HepG2 (cell line): ENCODE data around the gene AAGAB. TPM values are rescaled to one million over a fixed set of nuclear protein-coding genes. Genes with fewer than 3 reads are reported as not detected.

ENCODE experiments used
- ATAC-seq: fragments of 200-7000 bp; cut with Tn5 transposase; 3 replicates; pipeline ENCODE4 v1.9.1; 2020; ENCODE audit warnings: mild to moderate bottlenecking, moderate library complexity
- BruUV-seq: library from RNA; stranded (reverse); fragments of 400-500 nt; replicated peaks from 2 replicates; lab custom pipeline; 2021; lab: Mats Ljungman, UMichigan
- CTCF ChIA-PET: fragments of 300-600 bp; formaldehyde crosslinking; extraction: SDS; loops from one replicate; lab custom pipeline; 2021; ENCODE audit warnings: low total read pairs, inconsistent platforms, low intra/inter-chr PET ratio; lab: Yijun Ruan, JAX
- POLR2A ChIA-PET: fragments of 350-600 bp; sonication (Branson Sonifier 250); formaldehyde crosslinking; loops from one replicate; lab custom pipeline; 2020; ENCODE audit warnings: antibody characterized with exemption, inconsistent platforms; lab: Yijun Ruan, JAX
- DNase-seq: peaks from one replicate; pipeline ENCODE4 v3.0.0-alpha.2; 2015; ENCODE audit warnings: low spot score
- FAIRE-seq: peaks from 3 replicates; lab custom pipeline; 2011; peaks lifted over from hg19 to GRCh38; lab: Jason Lieb, UNC
- H2AFZ ChIP-seq: one replicate; pipeline ENCODE4 v1.6.1; 2011; ENCODE audit warnings: low read length, inconsistent platforms
- H3K27ac ChIP-seq: fragments of 300-600 bp; 3 replicates; pipeline ENCODE4 v1.8.0; 2011; ENCODE audit warnings: mixed run types, mild to moderate bottlenecking, mixed read lengths, low read length, inconsistent platforms; ENCODE audit not compliant: insufficient read depth; ENCODE audit errors: extremely low read length
- H3K27me3 ChIP-seq, 2 experiments: fragments of 200-600 bp in 1 of 2; 2 replicates in 1 of 2; 3 replicates in 1 of 2; pipeline versions ENCODE4 v1.6.0 to v1.8.0; 2011; ENCODE audit warnings: low read length in 2 of 2, mild to moderate bottlenecking in 2 of 2, moderate library complexity in 2 of 2, inconsistent platforms in 1 of 2; ENCODE audit not compliant: insufficient read depth in 2 of 2, control insufficient read depth in 1 of 2
- H3K36me3 ChIP-seq, 2 experiments: fragments of 200-600 bp in 1 of 2; replicated peaks in 1 of 2; 2 replicates in 1 of 2; 3 replicates in 1 of 2; pipeline versions ENCODE4 v1.5.1 to v1.8.0; 2011; ENCODE audit warnings: low read length in 2 of 2, inconsistent platforms in 1 of 2; ENCODE audit not compliant: insufficient read depth in 2 of 2, control insufficient read depth in 1 of 2
- H3K4me1 ChIP-seq: 2 replicates; pipeline ENCODE4 v1.5.1; 2012; ENCODE audit warnings: low read length, inconsistent platforms; ENCODE audit not compliant: insufficient read depth
- H3K4me2 ChIP-seq: 2 replicates; pipeline ENCODE4 v1.6.0; 2011; ENCODE audit warnings: low read depth, low read length, inconsistent platforms
- H3K4me3 ChIP-seq, 3 experiments: fragments of 200-600 bp in 1 of 3; sonication (generic), shearing (Covaris generic) in 1 of 3; replicated peaks in 1 of 3; 2 replicates each; pipeline ENCODE4 v1.5.1; 2011 to 2016; ENCODE audit warnings: low read length in 3 of 3, inconsistent platforms in 2 of 3, low read depth in 2 of 3, mild to moderate bottlenecking in 2 of 3, control low read depth in 1 of 3, mixed read lengths in 1 of 3; ENCODE audit not compliant: insufficient read depth in 1 of 3
- H3K79me2 ChIP-seq: one replicate; pipeline ENCODE4 v1.6.1; 2011; ENCODE audit warnings: low read length, inconsistent platforms; ENCODE audit not compliant: insufficient read depth
- H3K9ac ChIP-seq: 2 replicates; pipeline ENCODE4 v1.6.0; 2011; ENCODE audit warnings: mild to moderate bottlenecking, low read depth, low read length, inconsistent platforms; ENCODE audit not compliant: insufficient read depth
- H3K9me3 ChIP-seq: 2 replicates; pipeline ENCODE4 v1.5.1; 2012; ENCODE audit warnings: mild to moderate bottlenecking, low read length
- H4K20me1 ChIP-seq: 2 replicates; pipeline ENCODE4 v1.6.0; 2011; ENCODE audit warnings: inconsistent platforms, mild to moderate bottlenecking, low read length, moderate library complexity; ENCODE audit not compliant: insufficient read depth
- ELF4 ChIP-seq: sonication (generic); formaldehyde crosslinking; IDR thresholded peaks from 2 replicates; pipeline ENCODE4 v1.5.0; 2020; ENCODE audit warnings: missing genetic modification reagents, mild to moderate bottlenecking, moderate library complexity, borderline replicate concordance
- EZH2 ChIP-seq: conservative IDR thresholded peaks from 2 replicates; pipeline ENCODE4 v1.6.1; 2012; ENCODE audit warnings: mild to moderate bottlenecking, low read depth, low read length, moderate library complexity
- FIP1L1 ChIP-seq: fragments of 200-400 bp; formaldehyde crosslinking; IDR thresholded peaks from 2 replicates; pipeline ENCODE4 v1.6.1; 2018; ENCODE audit warnings: low read depth, mild to moderate bottlenecking, low read length, moderate library complexity, borderline replicate concordance; ENCODE audit not compliant: insufficient read depth
- GATA4 ChIP-seq: sonication (generic); IDR thresholded peaks from 2 replicates; pipeline ENCODE4 v1.6.1; 2016; ENCODE audit warnings: antibody characterized with exemption, low read depth, borderline replicate concordance
- MEIS2 ChIP-seq: sonication (generic); formaldehyde crosslinking; IDR thresholded peaks from 2 replicates; pipeline ENCODE4 v1.9.0; 2021; ENCODE audit warnings: mild to moderate bottlenecking, missing genetic modification reagents
- NR2C2 ChIP-seq: sonication (generic); formaldehyde crosslinking; IDR thresholded peaks from 2 replicates; pipeline ENCODE4 v1.4.0; 2020; ENCODE audit warnings: missing genetic modification reagents, mild to moderate bottlenecking, moderate library complexity, borderline replicate concordance
- SOX6 ChIP-seq, 2 experiments: fragments of 450-650 bp in 1 of 2; sonication (generic) in 1 of 2; formaldehyde crosslinking in 1 of 2; IDR thresholded peaks; 2 replicates each; pipeline versions ENCODE4 v1.4.0 to v1.6.1; 2017 to 2020; ENCODE audit warnings: antibody characterized with exemption in 1 of 2, mild to moderate bottlenecking in 1 of 2, missing genetic modification reagents in 1 of 2
- U2AF1 ChIP-seq: fragments of 200-400 bp; formaldehyde crosslinking; optimal IDR thresholded peaks from 2 replicates; pipeline ENCODE3; 2017; ENCODE audit warnings: mild to moderate bottlenecking, low read depth, low read length
- ZFP41 ChIP-seq: sonication (generic); formaldehyde crosslinking; IDR thresholded peaks from 2 replicates; pipeline ENCODE4 v1.4.0; 2020; ENCODE audit warnings: mild to moderate bottlenecking, missing genetic modification reagents, borderline replicate concordance
- ZNF260 ChIP-seq: sonication (generic); formaldehyde crosslinking; IDR thresholded peaks from 2 replicates; pipeline ENCODE4 v1.4.0; 2020; ENCODE audit warnings: missing genetic modification reagents, low read depth, mild to moderate bottlenecking, borderline replicate concordance
- ZNF296 ChIP-seq: sonication (generic); formaldehyde crosslinking; conservative IDR thresholded peaks from 2 replicates; pipeline ENCODE4 v1.5.0; 2020; ENCODE audit warnings: mild to moderate bottlenecking, missing genetic modification reagents
- ZNF629 ChIP-seq: sonication (generic); formaldehyde crosslinking; conservative IDR thresholded peaks from 2 replicates; pipeline ENCODE4 v1.5.0; 2020; ENCODE audit warnings: missing genetic modification reagents
- WGBS: methylation state at CpG from one replicate; pipeline ENCODE4 v1.1.6; 2017; ENCODE audit warnings: low lambda C conversion rate; 5-methylcytosine and 5-hydroxymethylcytosine counted together
- in situ Hi-C: cut with HindIII; loops from 2 replicates; pipeline ENCODE4 v1.10.0; 2017; ENCODE audit warnings: low pct_unique_long_range_greater_than_20kb; ENCODE audit not compliant: extremely low pct_ligation_motif_present
- intact Hi-C: fragments of 100-400 bp; cut with micrococcal nuclease; formaldehyde crosslinking; loops from one replicate; pipeline ENCODE4 v1.10.0; 2022; ENCODE audit not compliant: unreplicated experiment
- polyA plus RNA-seq, 8 experiments: library from polyadenylated mRNA; depleted of rRNA in 3 of 8; stranded (reverse) in 7 of 8; unstranded in 1 of 8; fragments of >200 nt; fragmentation: Illumina TruSeq in 4 of 8; extraction: Trizol in 4 of 8; gene quantifications; 2 replicates each; pipeline versions ENCODE4 v1.2.1 to v1.2.3, GENCODE V29; 2011 to 2016; ENCODE audit warnings: low read depth in 4 of 8, missing spikeins in 1 of 8, mixed read lengths in 1 of 8; ENCODE audit not compliant: insufficient read depth in 1 of 8
- total RNA-seq, 5 experiments: library from RNA; depleted of rRNA; stranded (reverse); fragments of >200 nt; fragmentation: Illumina TruSeq; extraction: Trizol; gene quantifications; 2 replicates each; pipeline ENCODE4 v1.2.3, GENCODE V29; 2016; ENCODE audit warnings: low read depth in 1 of 5

AAGAB gene
- total and polyA plus RNA-seq, 2 of the 13 experiments (the other 11 are each of a cell fraction or from before 2014, with no cell fraction given): 8.0 to 34.9 TPM

- 98% methylated on average over 3 of the region's 3 CpGs for WGBS
- Histone ChIP-seq H3K36me3 (no peaks in the 10 kb centered on the region), H3K9ac (no peak overlapping the region), H3K4me3 (no peak overlapping the region), H3K4me1 (no peaks in the 10 kb centered on the region), H4K20me1 (no peaks in the 10 kb centered on the region), H3K79me2 (peaks cover 6% of the 10 kb centered on the region), H3K27me3 (no peaks in the 10 kb centered on the region), H3K27ac (no peak overlapping the region), H2AFZ (no peak overlapping the region), H3K4me2 (no peak overlapping the region), H3K9me3 (no peaks in the 10 kb centered on the region)
- CTCF ChIA-PET: no interaction called here
- DNase-seq (no peak), FAIRE-seq (no peak), ATAC-seq (no peak)
- POLR2A ChIA-PET: no interaction called here
- BruUV-seq: no TSS peak
- in situ Hi-C loops (no loop called here), intact Hi-C loops (no loop called here)
- TF ChIP-seq FIP1L1: no peak
- TF ChIP-seq NR2C2 (CRISPR knock-in tag): no peak
- no peak for TF ChIP-seq EZH2
- no peak for TF ChIP-seq ZNF260 (CRISPR knock-in tag)
- no peak for TF ChIP-seq SOX6 (IDR thresholded peaks at IDR 0.05)
- TF ChIP-seq SOX6 (CRISPR knock-in tag; IDR thresholded peaks at IDR 0.05): no peak
- TF ChIP-seq ZNF296: no peak
- no peak for TF ChIP-seq GATA4
- no peak for TF ChIP-seq ZFP41 (CRISPR knock-in tag)
- no peak for TF ChIP-seq ELF4
- no peak for TF ChIP-seq ZNF629
- TF ChIP-seq MEIS2 (CRISPR knock-in tag): no peak
- TF ChIP-seq U2AF1: no peak
Measured at GRCh38 chr15:67242708-67243111, 11.8 kb downstream of the AAGAB start.
